T-helper 2 cell (primary cell): ENCODE data around the gene CTU1.

Source experiments
- DNase-seq, 5 experiments: peaks; one replicate each; pipeline versions ENCODE4 v3.0.0 to v3.0.0-alpha.2; 2012 to 2022

Gene CTU1

GRCh38 chr19:51131780-51132680, 23.8 kb upstream of the CTU1 start:
- DNase-seq = peak in 2 of 5 experiments; percentile 49 to 71

GRCh38 chr19:51129716-51130115, 21.5 kb upstream of the CTU1 start:
- DNase-seq = no peak

GRCh38 chr19:51128227-51128626, 20.0 kb upstream of the CTU1 start:
- DNase-seq = no peak

GRCh38 chr19:51127755-51128154, 19.5 kb upstream of the CTU1 start:
- no peak for DNase-seq

GRCh38 chr19:51127032-51127431, 18.8 kb upstream of the CTU1 start:
- DNase-seq = no peak

GRCh38 chr19:51125421-51126075, 17.3 kb upstream of the CTU1 start:
- no peak for DNase-seq

GRCh38 chr19:51124729-51125128, 16.5 kb upstream of the CTU1 start, which contains the start of gene SIGLEC9:
Gene SIGLEC9 (plus strand): TSS chr19:51124906. CDS start chr19:51124975, 69 bp downstream.
- no peak for DNase-seq

- DNase-seq = no peak
Measured at GRCh38 chr19:51124216-51124615, 16.0 kb upstream of the CTU1 start.

- DNase-seq = no peak
Measured at GRCh38 chr19:51123802-51124201, 15.6 kb upstream of the CTU1 start.

GRCh38 chr19:51123381-51123800, 15.2 kb upstream of the CTU1 start:
- DNase-seq = peak in 2 of 5 experiments; percentile 68 to 96

GRCh38 chr19:51122112-51122981, 14.1 kb upstream of the CTU1 start:
- DNase-seq = no peak

- no peak for DNase-seq
Measured at GRCh38 chr19:51121257-51121656, 13.0 kb upstream of the CTU1 start.

GRCh38 chr19:51120160-51120559, 12.0 kb upstream of the CTU1 start:
- no peak for DNase-seq

- DNase-seq = no peak
Measured at GRCh38 chr19:51119611-51120010, 11.4 kb upstream of the CTU1 start.

- DNase-seq = no peak
Measured at GRCh38 chr19:51119101-51119500, 10.9 kb upstream of the CTU1 start.

GRCh38 chr19:51116736-51117286, 8.6 kb upstream of the CTU1 start:
- DNase-seq = peak in 1 of 5 experiments; percentile 86

- DNase-seq = peak in 1 of 5 experiments; percentile 90
Measured at GRCh38 chr19:51114087-51114729, 6.0 kb upstream of the CTU1 start.

- no peak for DNase-seq
Measured at GRCh38 chr19:51111606-51112005, 3.4 kb upstream of the CTU1 start.

- DNase-seq = no peak
Measured at GRCh38 chr19:51110666-51110971, 2.4 kb upstream of the CTU1 start.

GRCh38 chr19:51108805-51109146, 567 bp upstream of the CTU1 start:
- DNase-seq = no peak

GRCh38 chr19:51107406-51108065, 673 bp downstream of the CTU1 start:
- DNase-seq = peak in 1 of 5 experiments; percentile 60

- no peak for DNase-seq
Measured at GRCh38 chr19:51103926-51104341, 4.3 kb downstream of the CTU1 start.
